Measurements from ENCODE around the gene SLC44A2.

- TF ChIP-seq EZH2 (IDR thresholded peaks at IDR 0.05; ENCODE audit: low read depth, unreplicated experiment) (no peak), REST (IDR thresholded peaks at IDR 0.05; ENCODE audit: unreplicated experiment) (no peak), CTCF (conservative IDR thresholded peaks at IDR 0.05; ENCODE audit: low read depth in 2 of 2) (no peak), POLR2AphosphoS5 (IDR thresholded peaks at IDR 0.05; ENCODE audit: low read depth) (no peak; the same call in 1 of the 2 replicates)
These were observed 53.5 kb downstream of the SLC44A2 start for GRCh38 chr19:10678813-10679212.
